NCI-H510A treated with DMSO at 0.1 percent for 48 hours (cell line): Measurements from ENCODE around the gene REC8.
"Not testable (repeated sequence)": the region's sequence is repeated elsewhere in the genome, so short reads cannot be mapped to it uniquely, and the experiment has no call there.

Experiments
- DNase-seq: peaks from one replicate; lab custom pipeline; 2025; lab: John Stamatoyannopoulos, UW

REC8 gene

GRCh38 chr14:24203249-24203886 lies 31.5 kb downstream of the REC8 start:
- DNase-seq, result not testable (repeated sequence)

DNA sequence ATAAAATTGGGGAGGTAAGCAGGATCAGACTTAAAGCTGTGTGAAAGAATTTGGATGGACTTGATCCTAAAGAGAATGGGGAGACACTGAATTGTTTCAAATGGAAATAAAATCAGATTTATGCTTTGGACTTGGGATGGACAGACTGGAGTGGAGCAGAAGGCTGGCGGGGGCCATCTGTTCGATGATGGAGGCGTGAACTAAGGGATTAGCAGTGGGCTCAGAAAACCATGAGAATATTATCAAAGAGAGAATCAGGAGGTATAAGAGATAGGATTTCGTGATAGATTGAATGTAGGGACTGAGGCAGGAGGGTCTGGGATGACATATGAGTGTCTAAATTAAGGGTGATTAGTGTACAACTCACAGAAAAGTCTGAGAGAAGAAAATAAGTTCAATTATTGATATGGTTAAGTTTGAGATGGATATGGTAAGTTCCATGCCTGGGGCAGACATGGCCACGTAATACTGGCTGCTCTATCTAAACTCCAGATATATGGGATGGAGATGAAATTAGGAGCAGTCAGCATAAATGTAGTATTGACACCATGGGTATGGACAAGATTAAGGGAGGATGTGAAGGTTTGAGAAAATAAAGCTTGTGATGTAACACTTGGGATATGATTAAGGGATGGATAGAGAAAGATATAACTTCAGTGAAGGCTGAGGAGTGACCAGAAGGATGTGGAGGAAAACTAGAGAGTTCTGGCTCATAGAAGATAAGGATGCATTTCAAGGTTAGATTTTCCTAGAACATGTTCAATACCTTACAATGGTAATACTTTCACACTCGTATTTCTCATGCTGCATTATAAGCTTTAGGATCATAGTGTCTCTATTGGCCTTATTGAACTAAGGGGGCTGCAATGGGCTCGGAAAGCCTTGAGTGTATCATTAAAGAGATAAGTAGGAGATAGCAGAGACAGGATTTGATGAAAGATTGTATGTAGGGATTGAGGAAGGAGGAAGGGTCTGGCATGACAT lies 32.6 kb downstream of the REC8 start:
- DNase-seq, result no peak

GRCh38 chr14:24206260-24207103 lies 34.6 kb downstream of the REC8 start:
- no peak for DNase-seq

DNA sequence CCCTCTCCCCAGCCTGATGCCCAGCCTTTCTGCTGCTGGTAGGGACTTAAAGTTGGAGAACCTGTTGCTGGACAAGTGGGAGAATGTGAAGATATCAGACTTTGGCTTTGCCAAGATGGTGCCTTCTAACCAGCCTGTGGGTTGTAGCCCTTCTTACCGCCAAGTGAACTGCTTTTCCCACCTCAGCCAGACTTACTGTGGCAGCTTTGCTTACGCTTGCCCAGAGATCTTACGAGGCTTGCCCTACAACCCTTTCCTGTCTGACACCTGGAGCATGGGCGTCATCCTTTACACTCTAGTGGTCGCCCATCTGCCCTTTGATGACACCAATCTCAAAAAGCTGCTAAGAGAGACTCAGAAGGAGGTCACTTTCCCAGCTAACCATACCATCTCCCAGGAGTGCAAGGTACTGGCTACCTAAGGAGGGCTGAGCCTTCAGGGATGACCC lies 35.2 kb downstream of the REC8 start:
- no peak for DNase-seq

GRCh38 chr14:24207625-24208024 lies 35.7 kb downstream of the REC8 start:
- no peak for DNase-seq

DNA sequence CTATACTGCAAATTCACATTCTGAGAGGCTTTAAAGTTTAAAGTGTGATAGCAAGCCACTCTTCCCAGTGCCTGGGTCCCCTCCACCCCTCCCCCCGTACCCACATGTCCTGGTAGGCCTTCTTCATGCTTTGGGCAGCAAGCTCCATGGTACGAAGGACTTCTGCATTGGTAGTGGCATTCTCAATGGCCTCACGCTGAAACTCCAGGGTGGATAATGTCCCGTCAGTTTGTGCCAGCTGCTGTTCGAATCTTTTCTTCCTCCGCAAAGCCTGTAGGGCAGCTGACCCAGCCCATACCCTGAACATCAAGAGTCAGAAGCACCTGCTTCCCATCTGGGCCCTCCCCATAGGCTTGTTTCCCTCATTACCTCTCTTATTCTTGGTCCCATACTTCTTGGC lies 39.4 kb downstream of the REC8 start:
- no peak for DNase-seq

GRCh38 chr14:24212924-24213865 lies 41.3 kb downstream of the REC8 start, which contains the start of gene CHMP4A:
TSS of gene CHMP4A (minus strand) at chr14:24213488. CDS start at chr14:24213439, 49 bp downstream.
- peak; percentile 86 for DNase-seq

DNA sequence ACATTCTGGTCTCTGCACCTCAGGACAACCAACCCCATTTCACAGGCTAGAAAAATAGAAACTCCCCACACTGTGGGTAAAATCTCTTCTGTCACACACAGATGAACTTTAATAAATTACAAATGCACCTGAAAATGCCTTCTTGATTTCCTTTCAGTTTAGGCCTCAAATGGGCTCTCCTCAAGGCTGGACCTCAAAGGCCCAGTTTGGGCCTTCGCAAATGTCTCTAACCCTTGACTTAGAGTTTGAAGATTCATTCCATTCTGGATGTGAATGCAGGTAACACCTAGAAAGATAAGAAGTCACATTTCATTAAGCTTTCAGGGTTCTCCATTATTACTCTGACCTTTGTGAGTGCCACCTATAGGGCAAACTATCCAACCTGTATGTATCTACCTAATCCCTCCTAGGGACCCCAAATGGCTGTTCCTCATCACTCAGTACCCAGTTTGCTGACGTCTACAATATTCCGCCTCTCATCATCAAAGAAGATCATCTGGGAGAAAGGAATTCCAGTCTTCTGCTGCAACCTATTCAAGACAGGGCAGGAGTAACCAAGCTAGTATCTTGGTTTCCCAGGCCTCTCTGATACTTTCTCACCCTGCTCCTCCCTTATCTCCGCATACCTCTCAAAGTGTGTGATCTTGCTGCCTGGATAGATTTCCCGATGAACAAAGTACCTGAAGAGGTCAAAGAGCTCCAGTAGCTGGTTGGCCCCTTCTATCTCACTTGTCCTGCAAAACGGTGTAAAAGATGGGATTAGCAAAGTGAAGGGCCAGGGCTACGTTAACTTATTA lies 42.2 kb downstream of the REC8 start:
- no peak for DNase-seq

DNA sequence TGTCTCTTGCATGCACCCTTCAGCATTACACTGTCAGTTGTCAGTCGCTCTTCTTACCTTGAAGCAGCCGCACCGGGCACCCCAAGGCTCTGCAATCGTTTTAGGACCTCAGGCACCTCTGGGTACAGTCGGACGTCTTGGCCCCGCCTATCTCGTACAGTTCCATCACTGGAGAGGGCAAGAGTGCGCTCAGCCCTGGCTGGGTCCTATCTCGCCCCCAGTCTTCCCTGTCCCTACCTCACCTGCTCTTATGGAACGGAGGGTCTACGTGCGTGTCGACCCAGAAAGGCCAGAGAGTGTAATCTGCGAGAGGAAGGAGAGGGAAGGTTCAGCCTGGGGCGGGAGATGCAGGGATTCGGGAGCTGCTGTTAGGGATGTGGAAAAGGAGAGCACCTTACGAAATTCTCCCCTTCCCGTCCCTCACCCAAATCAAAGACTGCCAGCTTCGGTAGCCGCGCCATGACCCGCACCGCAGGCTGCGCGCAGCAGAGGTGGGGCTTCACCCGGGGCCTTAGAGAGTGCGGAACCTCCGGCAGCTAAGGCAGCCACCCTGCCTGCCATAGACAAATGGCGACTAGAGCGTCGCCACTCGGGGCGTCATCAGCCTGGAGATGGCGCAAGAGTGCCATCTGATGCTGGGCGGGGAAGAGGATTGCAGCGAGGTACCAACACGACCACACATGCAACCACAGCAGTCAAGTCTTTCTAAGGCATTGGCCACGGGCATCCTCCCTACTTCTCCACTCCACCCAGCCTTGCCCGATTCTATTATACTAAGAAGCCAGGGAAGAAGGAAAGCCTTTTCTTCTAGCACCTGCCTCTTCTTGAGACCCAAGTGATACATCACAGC lies 43.8 kb downstream of the REC8 start, which contains the start of gene MDP1:
Gene MDP1 (minus strand): TSS at position 572 of the 850 bp plus-strand sequence. CDS start 111 bp downstream, at position 461.
- DNase-seq, result peak; percentile 83

DNA sequence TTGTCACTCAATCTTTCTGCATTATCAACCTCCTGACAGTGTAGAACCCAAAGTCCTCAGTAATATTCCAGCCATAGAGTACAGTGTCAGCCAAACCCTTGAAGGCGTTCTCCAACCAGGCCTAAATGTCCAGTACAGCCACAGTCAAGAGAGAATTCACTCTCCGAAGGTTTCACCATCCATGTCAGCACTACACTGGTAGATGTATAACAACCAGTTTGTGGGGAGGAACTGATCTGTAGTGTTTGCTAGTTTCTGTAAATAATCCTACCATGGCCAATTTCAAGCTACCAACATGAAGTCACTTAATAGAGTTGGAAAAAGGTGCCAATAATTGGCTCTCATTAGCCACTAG lies 44.4 kb downstream of the REC8 start:
- DNase-seq, result no peak

- not testable (repeated sequence) for DNase-seq
Measured at GRCh38 chr14:24216876-24217275, 45.0 kb downstream of the REC8 start.

GRCh38 chr14:24219080-24219479 lies 47.2 kb downstream of the REC8 start:
- no peak for DNase-seq

- no peak for DNase-seq
Measured at GRCh38 chr14:24219521-24219920, 47.6 kb downstream of the REC8 start.

DNA sequence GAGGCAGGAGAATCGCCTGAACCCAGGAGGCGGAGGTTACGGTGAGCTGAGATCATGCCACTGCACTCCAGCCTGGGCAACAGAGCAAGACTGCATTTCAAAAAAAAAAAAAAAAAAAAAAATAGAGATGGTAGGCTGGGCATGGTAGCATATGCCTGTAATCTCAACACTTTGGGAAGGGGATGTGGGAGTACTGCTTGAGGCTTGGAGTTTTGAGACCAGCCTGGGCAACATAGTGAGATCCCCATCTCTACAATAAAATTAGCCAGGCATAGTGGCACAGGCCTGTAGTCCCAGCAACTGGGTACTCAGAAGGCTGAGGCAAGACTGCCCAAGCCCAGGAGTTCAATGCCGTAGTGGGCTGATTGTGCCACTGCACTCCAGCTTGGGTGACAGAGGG lies 51.1 kb downstream of the REC8 start:
- not testable (repeated sequence) for DNase-seq

- no peak for DNase-seq
Measured at GRCh38 chr14:24224618-24225071, 52.8 kb downstream of the REC8 start.

DNA sequence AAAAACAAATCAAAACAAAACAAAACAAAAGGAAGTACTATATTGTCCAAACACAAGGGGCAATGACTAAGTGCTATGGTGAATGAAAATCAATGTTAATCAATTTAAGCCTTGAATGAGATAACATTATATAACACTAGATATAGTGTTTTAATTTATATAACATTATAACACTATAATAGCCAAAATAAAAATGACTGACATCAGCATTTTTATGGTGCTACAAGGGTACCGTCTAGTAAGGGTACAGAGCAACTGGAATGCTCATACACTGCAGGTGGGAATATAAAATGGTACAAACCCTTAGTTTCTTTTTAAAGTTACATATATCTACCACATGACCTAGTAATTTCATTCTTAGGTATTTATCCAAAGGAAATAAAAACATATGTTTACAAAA lies 54.6 kb downstream of the REC8 start:
- DNase-seq, result no peak

DNA sequence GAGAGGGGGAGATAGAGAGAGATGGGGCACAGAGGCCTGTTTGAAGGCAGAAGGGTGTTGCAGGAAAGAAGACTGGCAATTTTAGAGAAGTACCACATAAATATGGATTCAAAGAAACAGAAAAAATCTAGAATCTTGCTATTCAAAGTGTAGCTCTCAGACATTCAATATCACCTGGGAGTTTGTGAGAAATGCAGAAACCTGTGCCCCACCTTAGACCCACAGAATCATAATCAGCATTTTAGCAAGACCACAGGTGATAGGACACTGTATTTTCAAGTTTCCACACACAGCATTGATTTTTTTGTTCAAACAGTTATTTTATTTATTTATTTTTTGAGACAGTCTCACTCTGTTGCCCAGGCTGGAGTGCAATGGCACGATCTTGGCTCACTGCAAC lies 57.0 kb downstream of the REC8 start:
- no peak for DNase-seq
